Raji (cell line): ENCODE measurements around the gene ELAVL1.

Experiments used
- POLR2A ChIP-seq: IDR thresholded peaks from 2 replicates; pipeline ENCODE4 v1.6.1; 2011; ENCODE audit warnings: low read depth, low read length, control low read depth; ENCODE audit not compliant: insufficient read depth

Gene ELAVL1

DNA sequence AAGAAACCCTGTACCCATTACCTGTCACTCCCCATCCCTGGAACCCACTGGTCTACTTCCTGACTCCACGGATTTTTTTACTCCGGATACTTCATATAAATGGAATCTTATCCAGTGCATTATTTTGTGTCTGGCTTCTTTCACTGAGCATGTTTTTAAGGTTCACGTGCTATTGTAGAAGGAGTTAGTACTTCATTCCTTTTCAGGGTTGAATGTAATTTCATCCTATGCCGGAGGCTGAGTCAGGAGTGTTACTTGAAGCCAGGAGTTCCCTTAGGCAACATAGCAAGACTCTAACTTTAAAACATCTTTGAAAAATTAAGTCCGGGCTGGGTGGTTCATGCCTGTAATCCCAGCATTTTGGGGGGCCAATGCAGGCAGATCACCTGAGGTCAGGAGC is 17.9 kb upstream of the ELAVL1 start:
- no peak for TF ChIP-seq POLR2A

DNA sequence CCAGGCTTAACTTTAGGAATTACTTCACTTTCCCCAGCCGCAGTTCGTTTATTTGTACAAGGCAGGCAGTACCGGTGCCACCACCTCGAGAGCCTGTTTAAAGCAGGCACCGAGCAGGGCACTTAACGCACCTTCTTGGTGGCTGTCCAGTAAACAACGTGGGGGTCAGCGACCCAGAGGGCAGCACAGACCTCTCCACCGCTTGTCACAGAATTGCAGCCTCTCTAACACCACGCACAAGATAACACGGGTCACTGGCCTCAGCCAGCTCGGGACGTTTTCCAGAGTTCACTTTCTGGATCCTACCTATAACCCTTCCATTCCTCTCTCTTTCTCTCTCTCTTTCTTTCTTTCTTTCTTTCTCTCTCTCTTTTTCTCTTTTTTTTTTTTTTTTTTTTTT is 16.8 kb upstream of the ELAVL1 start:
- TF ChIP-seq POLR2A, result no peak

DNA sequence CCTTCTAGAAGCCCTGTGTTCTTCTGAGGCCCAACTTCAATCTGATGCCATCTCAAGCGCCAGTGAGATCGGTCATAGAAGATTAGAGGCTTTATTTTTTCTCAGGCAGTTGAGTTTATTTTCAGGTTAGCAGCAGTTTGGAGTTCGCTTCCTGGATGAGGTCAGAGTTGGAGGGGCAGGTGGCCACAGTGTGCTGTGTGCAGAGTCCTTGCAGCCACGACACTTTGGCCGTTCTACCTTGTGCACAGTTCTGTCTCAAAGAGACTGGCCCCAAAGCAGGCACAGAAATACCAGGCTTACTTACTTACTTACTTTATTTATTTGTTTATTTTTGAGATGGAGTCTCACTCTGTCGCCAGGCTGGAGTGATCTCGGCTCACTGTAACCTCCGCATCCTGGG is 15.9 kb upstream of the ELAVL1 start:
- TF ChIP-seq POLR2A, result no peak

DNA sequence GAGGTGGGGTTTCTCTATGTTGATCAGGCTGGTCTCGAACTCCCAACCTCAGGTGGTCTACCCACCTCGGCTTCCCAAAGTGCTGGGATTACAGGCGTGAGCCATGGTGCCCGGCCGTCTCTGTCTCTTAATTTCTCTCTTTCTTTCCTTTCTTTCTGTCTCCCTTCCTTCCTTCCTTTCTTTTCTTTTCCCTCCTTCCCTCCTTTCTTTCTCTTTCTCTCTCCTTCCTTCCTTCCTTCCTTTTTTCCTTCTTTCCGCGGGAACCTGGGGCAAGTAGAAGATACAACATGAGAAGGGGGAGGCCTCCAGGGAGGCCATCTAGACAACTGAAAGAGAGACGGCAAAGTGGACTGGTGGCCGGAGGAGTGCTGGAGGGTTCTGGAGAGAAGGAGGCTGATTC is 15.2 kb upstream of the ELAVL1 start:
- no peak for TF ChIP-seq POLR2A

DNA sequence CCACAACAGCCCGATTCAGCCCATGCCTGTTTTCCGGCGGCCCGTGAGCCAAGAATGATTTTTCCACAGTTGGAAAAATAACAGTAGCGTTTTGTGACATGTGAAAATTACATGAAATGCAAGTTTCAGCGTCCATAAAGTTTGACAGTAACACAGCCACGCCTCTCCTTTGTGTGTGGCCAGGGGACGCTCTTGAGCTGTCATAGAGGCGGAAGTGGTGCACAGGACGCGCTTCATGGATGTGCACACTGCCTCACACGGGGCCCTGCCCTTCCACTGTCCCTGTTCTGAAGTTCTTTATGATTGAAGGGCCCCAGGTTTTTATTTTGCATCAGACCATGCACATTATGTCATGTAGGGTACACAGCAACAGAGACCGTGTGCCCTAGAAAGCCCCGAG is 12.4 kb upstream of the ELAVL1 start:
- no peak for TF ChIP-seq POLR2A

DNA sequence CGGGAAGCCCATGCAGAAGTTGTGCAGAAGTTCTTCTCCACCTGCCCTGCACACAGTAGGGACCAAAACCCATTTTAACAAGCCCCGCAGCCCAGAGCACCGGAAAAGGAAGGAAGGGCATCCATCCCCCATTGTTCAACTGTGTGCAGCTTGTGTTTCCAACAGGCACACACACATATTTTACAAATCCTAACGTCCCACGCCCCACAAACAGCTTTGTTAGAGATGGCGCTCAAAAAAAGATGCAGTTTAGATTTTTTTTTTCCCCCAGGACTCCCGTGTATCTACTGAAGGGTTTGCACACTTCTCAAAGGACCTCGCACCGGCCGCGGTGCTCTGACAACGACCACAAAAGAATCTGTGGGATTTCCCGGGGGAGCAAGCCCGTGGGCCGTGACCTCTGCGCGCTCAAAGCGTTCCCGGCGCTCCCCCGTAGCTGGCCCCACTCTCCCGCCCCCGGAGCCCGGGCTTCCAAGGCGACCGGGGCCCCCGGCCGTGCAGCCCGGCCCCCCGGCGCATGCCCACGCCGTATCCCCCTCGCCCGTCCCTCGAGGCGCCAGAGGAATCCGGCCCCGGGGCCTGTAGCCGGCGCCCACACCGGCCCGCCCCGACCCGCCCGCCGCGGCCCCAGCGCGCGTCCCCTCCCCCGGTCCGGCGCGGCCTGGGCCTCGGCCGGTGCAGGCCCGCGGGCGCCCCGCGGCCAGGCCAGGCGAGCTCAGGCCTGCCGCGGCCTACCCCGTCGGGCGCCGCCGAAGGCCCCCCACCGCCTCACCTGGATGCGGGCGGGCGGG is 523 bp downstream of the ELAVL1 start:
- TF ChIP-seq POLR2A, result no peak

DNA sequence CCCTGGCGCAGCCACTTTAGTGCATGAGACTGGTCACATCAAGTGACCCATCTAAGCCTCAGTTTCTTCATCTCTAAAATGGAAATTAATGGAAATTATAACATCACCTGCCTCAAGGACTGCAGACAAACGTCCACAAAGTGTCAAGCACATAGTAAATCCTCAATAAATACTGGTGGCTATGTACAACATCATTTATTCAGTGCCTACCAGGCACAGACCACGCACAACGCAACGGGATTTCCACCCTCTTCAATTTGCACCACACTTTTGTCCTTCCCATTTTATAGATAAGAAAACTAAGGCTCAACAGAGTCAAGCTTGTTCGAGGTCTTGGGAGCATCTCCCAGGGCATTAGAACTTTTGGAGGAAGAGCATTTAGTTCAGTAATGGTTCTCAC is 1.4 kb downstream of the ELAVL1 start:
- no peak for TF ChIP-seq POLR2A

DNA sequence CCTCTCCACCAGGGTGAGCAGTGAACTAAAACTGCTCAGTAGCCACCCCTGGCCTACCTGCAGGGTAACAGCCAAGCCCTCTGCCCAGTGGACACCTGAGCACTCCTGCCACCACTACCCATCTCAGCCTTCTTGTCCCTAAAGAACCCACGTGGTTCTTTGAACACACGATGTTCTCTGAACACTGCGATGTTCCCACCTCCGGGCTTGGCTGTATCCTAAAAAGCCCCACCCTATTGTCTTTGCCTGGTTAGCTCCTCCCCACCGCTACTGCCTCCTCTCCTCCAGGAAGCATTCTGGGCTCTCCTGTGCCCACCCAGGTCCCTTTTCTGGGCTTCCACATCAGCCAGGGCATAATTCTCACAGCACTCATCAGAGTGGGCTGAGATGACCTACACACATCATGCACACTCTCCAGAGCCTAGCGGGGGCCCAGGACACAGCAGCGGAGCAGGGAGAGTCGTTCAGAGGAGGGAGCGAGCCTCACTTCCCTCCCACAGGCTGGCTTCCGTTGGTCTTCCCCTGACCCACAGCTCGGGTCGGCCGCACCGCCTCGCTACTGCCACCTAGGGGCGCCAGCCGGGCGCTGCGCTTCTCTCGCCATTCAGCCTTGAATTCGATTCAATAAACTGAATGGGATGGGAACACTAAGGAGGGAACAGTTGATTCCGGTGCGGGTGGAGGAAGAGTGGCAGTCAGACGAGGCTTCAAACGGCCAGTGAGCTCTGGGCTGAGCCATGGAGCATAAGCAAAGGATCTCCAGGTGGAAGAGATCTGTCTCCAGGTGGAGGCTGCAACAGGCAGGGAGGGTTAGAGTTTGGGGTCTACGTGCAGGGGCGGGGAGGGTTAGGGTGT is 3.2 kb downstream of the ELAVL1 start:
- TF ChIP-seq POLR2A, result 0 out of 2 replicates have a peak, but pooled peaks have one; percentile 13

DNA sequence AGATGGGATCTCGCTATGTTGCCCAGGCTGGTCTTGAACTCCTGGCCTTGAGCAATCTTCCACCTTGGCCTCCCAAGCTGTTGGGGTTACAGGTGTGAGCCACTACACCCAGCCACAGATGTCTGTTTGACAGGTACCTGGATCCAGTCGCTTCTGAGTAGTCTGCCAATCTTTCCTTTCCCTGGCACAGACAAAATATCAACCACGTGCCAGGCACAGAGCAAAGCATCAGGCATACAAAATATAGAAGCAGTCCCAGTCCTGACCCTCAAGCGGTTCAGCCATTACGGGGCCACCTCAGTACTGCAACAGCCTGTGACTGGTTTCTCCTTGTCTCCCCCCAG is 3.8 kb downstream of the ELAVL1 start:
- TF ChIP-seq POLR2A, result no peak

DNA sequence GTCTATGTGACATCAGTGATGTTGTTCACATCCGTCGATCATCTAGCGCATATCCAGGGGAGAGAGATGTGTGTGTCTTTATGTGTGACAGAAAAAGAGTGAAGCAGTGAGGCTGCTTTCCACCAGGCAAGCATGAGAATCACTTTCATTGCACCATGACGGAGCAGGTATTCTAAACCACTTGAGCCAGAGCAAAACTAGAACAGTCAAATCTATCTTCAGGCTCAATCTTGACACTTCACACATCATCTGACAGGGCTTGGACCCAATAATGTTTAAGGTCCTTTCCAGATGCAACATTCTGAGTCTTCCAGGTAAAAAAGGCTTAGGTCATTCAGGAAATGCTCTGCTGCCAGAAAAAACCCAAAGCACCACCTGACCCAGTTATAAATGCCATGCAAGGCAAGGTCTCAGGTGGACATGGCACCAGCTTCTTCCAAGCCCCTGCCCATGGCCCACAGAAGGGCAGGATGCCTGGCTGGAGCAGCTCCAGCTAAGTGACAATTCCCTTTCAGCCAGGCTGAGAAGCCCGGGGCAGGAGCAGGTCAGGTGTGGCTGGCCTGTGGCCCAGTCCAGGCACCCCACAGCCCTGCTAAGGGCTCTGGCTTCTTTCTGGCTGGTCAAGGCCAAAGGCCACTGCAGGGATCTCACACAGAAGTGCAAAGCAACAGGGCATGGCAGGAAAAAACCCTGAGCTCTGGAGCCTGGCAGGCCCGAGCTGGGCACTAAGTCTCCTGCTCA is 5.0 kb downstream of the ELAVL1 start:
- no peak for TF ChIP-seq POLR2A

DNA sequence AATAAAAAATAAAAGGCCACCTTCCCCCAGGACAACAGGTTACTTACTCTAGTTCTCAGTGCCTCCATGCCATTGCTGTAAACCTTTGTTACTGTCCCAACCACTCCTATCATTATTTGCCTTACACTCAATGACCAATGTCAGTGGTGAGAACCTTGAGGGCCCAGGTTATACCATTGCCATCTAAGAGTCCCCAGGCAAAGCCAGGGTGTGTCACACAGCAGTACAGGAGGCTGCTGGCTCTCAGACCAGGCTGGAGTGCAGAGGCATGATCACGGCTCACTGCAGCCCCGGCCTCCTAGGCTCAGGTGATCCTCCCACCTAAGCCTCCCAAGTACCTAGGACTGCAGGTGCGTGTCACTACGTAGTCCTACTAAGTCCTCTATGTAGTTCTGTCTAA is 6.1 kb downstream of the ELAVL1 start:
- no peak for TF ChIP-seq POLR2A

DNA sequence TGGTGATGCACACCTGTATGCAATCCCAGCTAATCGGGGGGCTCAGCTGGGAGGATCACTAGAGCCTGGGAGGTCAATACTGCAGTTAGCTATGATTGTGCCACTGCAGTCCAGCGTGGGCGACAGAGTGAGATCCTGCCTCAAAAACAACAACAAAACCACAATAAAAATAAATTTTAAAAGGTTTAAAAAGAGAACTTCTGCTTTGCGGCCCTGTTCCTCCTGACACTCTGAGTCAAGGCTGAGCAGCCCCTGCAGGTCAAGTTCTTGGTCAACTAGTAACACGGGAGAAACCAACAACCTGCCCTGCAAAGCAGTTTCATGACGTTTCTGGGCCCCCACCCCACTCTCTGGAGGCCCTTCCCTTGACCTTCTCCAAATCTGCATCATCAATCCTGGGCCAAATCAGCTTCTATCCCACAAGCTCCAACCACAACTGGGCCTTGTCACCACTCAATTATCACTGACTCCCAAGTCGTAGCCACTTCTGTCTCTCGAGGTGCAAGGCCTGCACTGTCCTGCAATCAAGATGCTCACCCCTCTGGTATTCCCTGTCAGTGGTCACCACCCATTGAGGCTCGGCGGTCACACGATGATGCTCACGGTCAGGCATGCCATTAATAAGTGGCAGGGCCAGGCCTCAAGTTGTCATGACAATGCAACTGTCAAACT is 7.5 kb downstream of the ELAVL1 start:
- no peak for TF ChIP-seq POLR2A

DNA sequence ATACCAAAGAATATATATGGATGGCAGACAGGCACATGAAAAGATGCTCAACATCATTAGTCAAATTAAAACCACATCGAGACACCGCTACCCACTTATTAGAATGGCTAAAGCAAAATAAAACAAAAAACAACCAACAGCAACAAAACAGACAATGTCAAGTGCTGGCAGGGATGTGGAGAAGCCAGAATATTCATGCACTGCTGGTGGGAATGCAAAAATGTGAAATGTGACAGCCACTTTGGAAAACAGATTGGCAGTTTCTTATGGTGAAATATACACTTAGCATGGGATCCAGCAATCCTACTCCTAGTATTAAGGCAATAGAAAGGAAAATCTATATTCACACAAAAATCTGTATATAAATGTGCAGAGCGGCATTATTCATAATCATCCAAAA is 8.6 kb downstream of the ELAVL1 start:
- TF ChIP-seq POLR2A, result no peak

DNA sequence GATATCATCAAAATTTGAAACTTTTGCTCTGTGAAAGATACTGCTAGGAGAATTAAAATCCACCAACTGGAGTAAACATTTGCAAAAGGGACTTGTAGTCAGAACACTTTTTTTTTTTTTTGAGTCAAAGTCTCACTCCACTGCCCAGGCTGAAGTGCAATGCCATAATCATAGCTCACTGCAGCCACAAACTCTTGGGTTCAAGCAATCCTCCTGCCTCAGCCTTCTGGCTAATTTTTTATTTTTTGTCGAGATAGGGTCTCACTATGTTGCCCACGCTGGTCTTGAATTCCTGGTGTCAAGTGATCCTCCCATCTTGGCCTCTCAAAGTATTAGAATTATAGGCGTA is 9.7 kb downstream of the ELAVL1 start:
- no peak for TF ChIP-seq POLR2A
